Non-pigmented ciliary epithelial cell (primary cell): ENCODE measurements around the gene MBNL3.

Experiments
- DNase-seq: peaks from one replicate; pipeline ENCODE4 v3.0.0-alpha.2; 2010; ENCODE audit warnings: low read depth

Gene MBNL3

GRCh38 chrX:132488819-132489577 lies at the start of gene MBNL3:
TSS of gene MBNL3 (minus strand) at chrX:132489038. CDS start at chrX:132439611, 49,427 bp downstream.
- DNase-seq, result no peak

GRCh38 chrX:132533409-132533808 lies 44.6 kb upstream of the MBNL3 start:
- no peak for DNase-seq

GRCh38 chrX:132532913-132533312 lies 44.1 kb upstream of the MBNL3 start:
- DNase-seq, result no peak

GRCh38 chrX:132532097-132532496 lies 43.3 kb upstream of the MBNL3 start:
- DNase-seq, result no peak

- DNase-seq, result no peak
These were observed 32.0 kb upstream of the MBNL3 start for GRCh38 chrX:132520792-132521191.

- no peak for DNase-seq
These were observed 31.4 kb upstream of the MBNL3 start for GRCh38 chrX:132520213-132520612.

GRCh38 chrX:132518401-132518800 lies 29.6 kb upstream of the MBNL3 start:
- no peak for DNase-seq

GRCh38 chrX:132508834-132509233 lies 20.0 kb upstream of the MBNL3 start:
- no peak for DNase-seq

- no peak for DNase-seq
These were observed 16.3 kb upstream of the MBNL3 start for GRCh38 chrX:132505116-132505515.

GRCh38 chrX:132504417-132504816 lies 15.6 kb upstream of the MBNL3 start:
- DNase-seq, result no peak

GRCh38 chrX:132501606-132502005 lies 12.8 kb upstream of the MBNL3 start:
- DNase-seq, result no peak

- DNase-seq, result no peak
These were observed 8.6 kb upstream of the MBNL3 start for GRCh38 chrX:132497432-132497831.

GRCh38 chrX:132493095-132493494 lies 4.3 kb upstream of the MBNL3 start:
- no peak for DNase-seq

GRCh38 chrX:132491191-132491590 lies 2.4 kb upstream of the MBNL3 start:
- no peak for DNase-seq

GRCh38 chrX:132489578-132490419 lies 961 bp upstream of the MBNL3 start:
- no peak for DNase-seq

GRCh38 chrX:132488180-132488705 lies 595 bp downstream of the MBNL3 start:
- no peak for DNase-seq

- DNase-seq, result no peak
These were observed 2.1 kb downstream of the MBNL3 start for GRCh38 chrX:132486599-132487178.

- DNase-seq, result no peak
These were observed 4.9 kb downstream of the MBNL3 start for GRCh38 chrX:132483951-132484350.

- no peak for DNase-seq
These were observed 5.3 kb downstream of the MBNL3 start for GRCh38 chrX:132483488-132483887.

- DNase-seq, result no peak
These were observed 6.2 kb downstream of the MBNL3 start for GRCh38 chrX:132482632-132483031.

- no peak for DNase-seq
These were observed 7.4 kb downstream of the MBNL3 start for GRCh38 chrX:132481449-132481848.

GRCh38 chrX:132480581-132481203 lies 8.1 kb downstream of the MBNL3 start:
- no peak for DNase-seq
